Adipose tissue (tissue), 3 donors: ENCODE data around the gene RUNX3. TPM values are rescaled to one million over a fixed set of nuclear protein-coding genes. Genes with fewer than 3 reads are reported as not detected.

Source experiments
- H3K27ac ChIP-seq: one replicate; pipeline ENCODE4 v1.5.1; 2013; ENCODE audit warnings: low read depth, low read length
- WGBS, 3 donors: extraction: QIAGEN DNeasy Blood & Tissue Kit; methylation state at CpG; one replicate each; pipeline ENCODE4 v1.1.7; 2013; 5-methylcytosine and 5-hydroxymethylcytosine counted together
- polyA plus RNA-seq, 3 donors: library from polyadenylated mRNA; stranded (reverse); fragments of 200-250 nt; gene quantifications; one replicate each; pipeline ENCODE4 v1.2.3, GENCODE V29; 2013
- donor health status: healthy with polysubstance abuse.
- donor health status: Bipolar disorder and iron deficiency.
- donor health status: healthy.

The RUNX3 gene
- polyA plus RNA-seq, 3 donors: 0.67 to 2.0 (median 0.70) TPM

- no peak overlapping the region for H3K27ac ChIP-seq
- WGBS, 3 donors: 45 to 59% (median 50%) methylated on average over 16 of the region's 16 CpGs
These were observed 4.5 kb upstream of the RUNX3 start for GRCh38 chr1:24934310-24935195.

- H3K27ac ChIP-seq: no peak overlapping the region
- WGBS, 3 donors: 64 to 79% (median 72%) methylated on average over 12 of the region's 12 CpGs
These were observed 3.4 kb upstream of the RUNX3 start for GRCh38 chr1:24933468-24933867.

- 56 to 70% (median 69%) methylated on average over 13 of the region's 13 CpGs for WGBS, 3 donors
These were observed 2.7 kb upstream of the RUNX3 start for GRCh38 chr1:24932725-24933294.

GRCh38 chr1:24932284-24932683, 2.2 kb upstream of the RUNX3 start:
- no peak overlapping the region for H3K27ac ChIP-seq
- 4 to 5% (median 5%) methylated on average over 26 to 34 of the region's 34 CpGs for WGBS, 3 donors

More at GRCh38 chr1:24932725-24933294, 2.7 kb upstream of the RUNX3 start:
- H3K27ac ChIP-seq: no peak overlapping the region

GRCh38 chr1:24931468-24932231, 1.6 kb upstream of the RUNX3 start:
- H3K27ac ChIP-seq: no peak overlapping the region
- 9 to 42% (median 29%) methylated on average over 63 of the region's 63 CpGs for WGBS, 3 donors

GRCh38 chr1:24931146-24931467, 1.0 kb upstream of the RUNX3 start:
- H3K27ac ChIP-seq: no peak overlapping the region
- WGBS, 3 donors: 24 to 48% (median 34%) methylated on average over 21 of the region's 21 CpGs

GRCh38 chr1:24929398-24930259, 447 bp downstream of the RUNX3 start:
- 1 to 3% (median 2%) methylated on average over 89 to 129 of the region's 129 CpGs for WGBS, 3 donors
- H3K27ac ChIP-seq: no peak overlapping the region

GRCh38 chr1:24928689-24929397, 1.2 kb downstream of the RUNX3 start:
- H3K27ac ChIP-seq: no peak overlapping the region
- 4 to 5% (median 4%) methylated on average over 48 of the region's 48 CpGs for WGBS, 3 donors

GRCh38 chr1:24927988-24928688, 1.9 kb downstream of the RUNX3 start:
- H3K27ac ChIP-seq: no peak overlapping the region
- WGBS, 3 donors: 10 to 13% (median 11%) methylated on average over 15 of the region's 15 CpGs

- 37 to 55% (median 53%) methylated on average over 17 of the region's 17 CpGs for WGBS, 3 donors
These were observed 2.6 kb downstream of the RUNX3 start for GRCh38 chr1:24927473-24927872.

GRCh38 chr1:24926563-24927249, 3.4 kb downstream of the RUNX3 start:
- H3K27ac ChIP-seq: no peak overlapping the region
- 22 to 41% (median 29%) methylated on average over 15 of the region's 15 CpGs for WGBS, 3 donors

More at GRCh38 chr1:24927473-24927872, 2.6 kb downstream of the RUNX3 start:
- no peak overlapping the region for H3K27ac ChIP-seq

- no peak overlapping the region for H3K27ac ChIP-seq
- 22 to 55% (median 52%) methylated on average over 10 of the region's 10 CpGs for WGBS, 3 donors
These were observed 4.1 kb downstream of the RUNX3 start for GRCh38 chr1:24925963-24926362.

- 42 to 58% (median 54%) methylated on average over 10 of the region's 10 CpGs for WGBS, 3 donors
- H3K27ac ChIP-seq: no peak overlapping the region
These were observed 4.8 kb downstream of the RUNX3 start for GRCh38 chr1:24925082-24925779.

GRCh38 chr1:24923485-24924113, 6.5 kb downstream of the RUNX3 start:
- 71 to 81% (median 75%) methylated on average over 15 of the region's 15 CpGs for WGBS, 3 donors
- no peak overlapping the region for H3K27ac ChIP-seq

GRCh38 chr1:24921938-24922662, 8.0 kb downstream of the RUNX3 start:
- H3K27ac ChIP-seq: no peak overlapping the region
- WGBS, 3 donors: 86 to 91% (median 91%) methylated on average over 9 of the region's 9 CpGs
